CD4-positive, CD25-positive, alpha-beta regulatory T cell (primary cell): ENCODE data around the gene DCAF16. TPM values are rescaled to one million over a fixed set of nuclear protein-coding genes. Genes with fewer than 3 reads are reported as not detected.

ENCODE experiments used
- ATAC-seq, 2 donors: fragments of 150-1000 bp; cut with Tn5 transposase; one replicate each; pipeline ENCODE4 v1.10.0; 2021; ENCODE audit warnings: low read depth in 2 of 2, moderate number of reproducible peaks in 2 of 2, moderate library complexity in 1 of 2
- DNase-seq, 3 donors: peaks; one replicate each; pipeline versions ENCODE4 v3.0.0 to v3.0.0-alpha.2; 2012 to 2022; ENCODE audit warnings: mixed read lengths in 1 of 3
- H3K27ac ChIP-seq: one replicate; pipeline ENCODE4 v1.7.0; 2013; ENCODE audit warnings: mild to moderate bottlenecking, low read length; ENCODE audit not compliant: insufficient read depth, poor library complexity, severe bottlenecking
- H3K27me3 ChIP-seq: one replicate; pipeline ENCODE4 v1.7.0; 2013; ENCODE audit warnings: low read length; ENCODE audit not compliant: control insufficient read depth, insufficient read depth
- H3K36me3 ChIP-seq: one replicate; pipeline ENCODE4 v1.7.0; 2013; ENCODE audit warnings: mild to moderate bottlenecking, low read length, moderate library complexity; ENCODE audit not compliant: control insufficient read depth, insufficient read depth
- H3K4me1 ChIP-seq: 2 replicates; pipeline ENCODE4 v1.7.0; 2013; ENCODE audit warnings: mild to moderate bottlenecking, low read length; ENCODE audit not compliant: insufficient read depth, control insufficient read depth, poor library complexity, severe bottlenecking
- H3K4me3 ChIP-seq: one replicate; pipeline ENCODE4 v1.7.0; 2013; ENCODE audit warnings: low read depth, mild to moderate bottlenecking, low read length, moderate library complexity
- H3K9me3 ChIP-seq, 2 experiments: 1 replicate in 1 of 2; 2 replicates in 1 of 2; pipeline ENCODE4 v1.7.0; 2013; ENCODE audit warnings: low read length in 2 of 2, mild to moderate bottlenecking in 1 of 2, moderate library complexity in 1 of 2; ENCODE audit not compliant: control insufficient read depth in 2 of 2
- H3K27ac Mint-ChIP-seq, 3 donors: one replicate each; pipeline ENCODE4 v1.8.0; 2020 to 2022; ENCODE audit warnings: mild to moderate bottlenecking in 3 of 3, mixed read lengths in 3 of 3, moderate library complexity in 2 of 3
- H3K27me3 Mint-ChIP-seq: one replicate; pipeline ENCODE4 v1.8.0; 2022; ENCODE audit warnings: mild to moderate bottlenecking, mixed read lengths
- H3K36me3 Mint-ChIP-seq: one replicate; pipeline ENCODE4 v1.8.0; 2020; ENCODE audit warnings: mixed read lengths
- H3K4me1 Mint-ChIP-seq, 4 donors: one replicate each; pipeline ENCODE4 v1.8.0; 2020 to 2022; ENCODE audit warnings: mixed read lengths in 4 of 4, mild to moderate bottlenecking in 1 of 4
- H3K4me3 Mint-ChIP-seq, 4 donors: one replicate each; pipeline ENCODE4 v1.8.0; 2020 to 2022; ENCODE audit warnings: mild to moderate bottlenecking in 4 of 4, mixed read lengths in 4 of 4, moderate library complexity in 3 of 4
- H3K9me3 Mint-ChIP-seq, 7 donors: one replicate each; pipeline ENCODE4 v1.8.0; 2020 to 2022; ENCODE audit warnings: mixed read lengths in 7 of 7, mild to moderate bottlenecking in 3 of 7, moderate library complexity in 2 of 7
- polyA plus RNA-seq, 4 donors: library from polyadenylated mRNA; unstranded; fragments of 300-500 nt; fragmentation: Illumina TruSeq; gene quantifications; one replicate each; pipeline ENCODE4 v1.2.3, GENCODE V29; 2021
- total RNA-seq: library from RNA; stranded (reverse); gene quantifications from one replicate; pipeline ENCODE4 v1.2.3, GENCODE V29; 2022

Gene DCAF16
- total and polyA plus RNA-seq, 5 donors from 2014 or later, result 16.8 to 82.3 (median 18.2) TPM

DNA sequence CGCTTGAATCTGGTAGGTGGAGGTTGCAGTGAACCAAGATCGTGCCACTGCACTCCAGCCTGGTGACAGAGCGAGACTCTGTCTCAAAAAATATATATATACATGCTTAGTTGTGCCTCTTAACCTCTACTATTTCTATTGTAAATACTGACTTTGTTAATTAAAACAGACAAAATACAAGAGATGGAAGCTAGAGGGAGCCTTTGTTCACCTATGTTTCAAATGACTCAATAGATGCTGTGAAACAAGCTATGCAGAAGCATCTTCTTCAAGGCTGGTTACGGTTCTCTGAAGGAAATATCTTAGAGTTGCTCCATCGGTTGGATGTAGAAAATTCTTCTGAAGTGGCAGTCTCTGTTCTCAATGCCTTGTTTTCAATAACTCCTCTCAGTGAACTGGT is 6.5 kb upstream of the DCAF16 start:
- Histone ChIP-seq H3K4me3 (peak overlapping the region; percentile 79), H3K36me3 (no peaks in the 10 kb centered on the region), H3K27ac (peak overlapping the region; percentile 55), H3K27me3 (no peaks in the 10 kb centered on the region), H3K4me1 (peaks cover 20% of the 10 kb centered on the region), H3K9me3 (no peaks in the 10 kb centered on the region)
- peak overlapping the region; percentile 27 to 91 (median 75) for H3K4me3 Mint-ChIP-seq
- peak overlapping the region; percentile 7 to 84 (median 77) for H3K27ac Mint-ChIP-seq
- no peaks in the 10 kb centered on the region for H3K27me3 Mint-ChIP-seq
- H3K9me3 Mint-ChIP-seq, result no peaks in the 10 kb centered on the region
- ATAC-seq (peak; percentile 83 to 89), DNase-seq (peak in 2 of 3 donors; percentile 59 to 72)
- no peaks in the 10 kb centered on the region for H3K36me3 Mint-ChIP-seq
- peaks cover 17 to 42% (median 33%) of the 10 kb centered on the region in 4 donors for H3K4me1 Mint-ChIP-seq

DNA sequence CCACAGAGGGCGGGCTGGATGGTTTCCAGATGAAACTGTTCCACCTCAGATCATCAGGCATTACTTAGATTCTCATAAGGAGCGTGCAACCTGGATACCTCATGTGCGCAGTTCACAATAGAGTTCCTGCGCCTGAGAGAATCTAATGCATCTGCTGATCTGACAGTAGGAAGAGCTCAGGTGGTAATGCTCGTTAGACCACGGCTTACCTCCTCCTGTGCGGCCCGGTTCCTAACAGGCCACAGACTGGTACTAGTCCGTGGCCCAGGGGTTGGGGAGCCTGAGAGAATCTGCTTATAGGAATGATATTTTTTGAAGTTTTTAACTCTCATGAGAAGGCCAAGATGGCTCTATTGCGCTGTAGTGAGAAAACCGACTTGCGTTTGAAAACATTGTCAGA is 5.6 kb upstream of the DCAF16 start:
- Mint-ChIP-seq H3K36me3 (no peaks in the 10 kb centered on the region), H3K27ac (no peak overlapping the region), H3K4me3 (peak overlapping the region in 1 of 4 donors; percentile 34), H3K27me3 (no peaks in the 10 kb centered on the region), H3K9me3 (no peaks in the 10 kb centered on the region), H3K4me1 (peaks cover 21 to 44% (median 34%) of the 10 kb centered on the region in 4 donors)
- ATAC-seq (no peak), DNase-seq (no peak)
- H3K9me3 ChIP-seq, result no peaks in the 10 kb centered on the region
- no peaks in the 10 kb centered on the region for H3K36me3 ChIP-seq
- H3K4me3 ChIP-seq, result no peak overlapping the region
- peaks cover 28% of the 10 kb centered on the region for H3K4me1 ChIP-seq
- H3K27me3 ChIP-seq, result no peaks in the 10 kb centered on the region
- peak overlapping the region; percentile 28 for H3K27ac ChIP-seq

DNA sequence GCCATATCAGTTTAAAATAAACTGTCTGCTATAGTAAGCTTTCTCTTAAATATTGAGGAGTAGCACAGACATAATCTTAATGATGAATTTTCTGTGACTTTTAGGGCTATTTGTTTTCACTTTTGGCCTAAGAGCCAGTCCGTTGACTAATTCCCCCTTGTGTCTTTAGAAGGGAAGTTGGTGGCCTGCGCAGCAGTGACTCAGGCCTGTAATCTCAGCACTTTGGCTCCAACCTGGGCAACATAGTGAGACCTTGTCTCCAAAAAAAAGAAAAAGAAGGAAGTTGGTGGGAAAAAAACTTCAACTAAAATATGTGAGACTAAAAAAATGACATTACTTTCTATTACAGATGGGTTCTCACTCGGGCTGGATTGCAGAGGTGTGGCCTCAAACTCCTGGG is 3.6 kb upstream of the DCAF16 start:
- peaks cover 23 to 53% (median 30%) of the 10 kb centered on the region in 4 donors for H3K4me1 Mint-ChIP-seq
- ATAC-seq (no peak), DNase-seq (no peak)
- no peak overlapping the region for H3K27ac ChIP-seq
- H3K4me3 ChIP-seq, result peak overlapping the region; percentile 33
- no peaks in the 10 kb centered on the region for H3K9me3 Mint-ChIP-seq
- no peaks in the 10 kb centered on the region for H3K36me3 ChIP-seq
- H3K4me1 ChIP-seq, result peaks cover 36% of the 10 kb centered on the region
- H3K27me3 ChIP-seq, result no peaks in the 10 kb centered on the region
- H3K9me3 ChIP-seq, result no peaks in the 10 kb centered on the region
- peak overlapping the region in 1 of 3 donors; percentile 56 for H3K27ac Mint-ChIP-seq
- H3K36me3 Mint-ChIP-seq, result no peaks in the 10 kb centered on the region
- no peak overlapping the region for H3K4me3 Mint-ChIP-seq
- no peaks in the 10 kb centered on the region for H3K27me3 Mint-ChIP-seq

DNA sequence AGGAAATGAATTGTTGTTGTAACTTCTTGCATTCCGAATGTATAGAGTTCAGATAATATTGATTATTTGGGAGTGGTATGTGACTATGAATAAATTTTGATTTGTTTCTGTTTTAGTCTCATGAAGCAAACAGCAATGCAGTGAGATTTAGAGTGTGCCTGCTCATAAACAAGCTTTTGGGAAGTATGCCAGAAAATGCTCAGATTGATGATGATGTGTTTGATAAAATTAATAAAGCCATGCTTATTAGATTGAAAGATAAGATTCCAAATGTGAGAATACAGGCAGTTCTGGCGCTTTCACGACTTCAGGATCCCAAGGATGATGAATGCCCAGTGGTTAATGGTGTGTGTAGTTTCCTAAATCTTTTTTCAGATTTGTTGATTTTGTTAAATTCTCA is 2.2 kb upstream of the DCAF16 start:
- H3K27me3 Mint-ChIP-seq, result no peaks in the 10 kb centered on the region
- no peaks in the 10 kb centered on the region for H3K9me3 Mint-ChIP-seq
- H3K4me3 Mint-ChIP-seq, result peak overlapping the region; percentile 15 to 99 (median 56)
- peaks cover 28 to 59% (median 34%) of the 10 kb centered on the region in 4 donors for H3K4me1 Mint-ChIP-seq
- H3K4me3 ChIP-seq, result peak overlapping the region; percentile 84
- DNase-seq (no peak), ATAC-seq (no peak)
- no peaks in the 10 kb centered on the region for H3K9me3 ChIP-seq
- H3K27ac ChIP-seq, result no peak overlapping the region
- H3K4me1 ChIP-seq, result peaks cover 49% of the 10 kb centered on the region
- H3K36me3 Mint-ChIP-seq, result peaks cover 5% of the 10 kb centered on the region
- peak overlapping the region in 2 of 3 donors; percentile 38 to 62 for H3K27ac Mint-ChIP-seq
- no peaks in the 10 kb centered on the region for H3K27me3 ChIP-seq
- H3K36me3 ChIP-seq, result no peaks in the 10 kb centered on the region

DNA sequence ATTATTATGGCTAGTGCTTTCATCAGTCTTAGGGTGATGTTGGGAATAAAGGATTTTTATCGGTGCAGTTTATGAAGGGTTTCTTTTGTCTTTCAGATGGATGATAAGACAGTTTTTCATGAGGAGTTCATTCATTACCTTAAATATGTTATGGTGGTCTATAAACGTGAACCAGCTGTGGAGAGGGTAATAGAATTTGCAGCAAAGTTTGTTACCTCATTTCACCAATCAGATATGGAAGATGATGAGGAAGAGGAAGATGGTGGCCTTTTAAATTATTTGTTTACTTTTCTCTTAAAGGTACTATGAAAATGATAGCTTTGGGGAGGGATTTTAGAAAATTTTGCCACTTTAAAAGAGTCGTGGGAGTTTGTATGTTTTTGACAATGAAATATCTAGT is 1.6 kb upstream of the DCAF16 start:
- H3K4me3 Mint-ChIP-seq, result peak overlapping the region; percentile 81 to 99 (median 96)

DNA sequence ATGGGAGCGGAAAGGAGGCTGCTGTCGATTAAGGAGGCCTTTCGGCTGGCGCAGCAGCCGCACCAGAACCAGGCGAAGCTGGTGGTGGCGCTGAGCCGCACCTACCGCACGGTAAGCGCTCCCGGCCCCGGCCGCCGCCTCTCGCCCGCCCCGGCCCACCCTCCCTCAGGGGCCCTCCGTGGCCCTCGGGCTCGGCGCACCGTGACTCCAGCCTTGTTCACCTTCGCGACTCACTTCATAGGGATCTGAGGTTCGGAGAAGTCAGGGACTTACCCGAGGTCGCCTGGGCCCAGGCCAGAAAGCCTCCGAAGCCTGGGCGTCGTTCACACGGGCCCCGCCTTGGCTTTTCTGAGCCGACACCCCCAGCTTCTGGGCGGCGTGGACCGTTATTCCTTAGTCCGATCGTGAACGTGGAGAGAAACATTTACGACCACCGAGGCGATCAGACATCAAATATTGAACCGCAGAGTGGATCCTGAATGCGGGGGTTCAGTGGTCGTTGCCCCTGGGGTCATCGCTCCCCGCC is 584 bp upstream of the DCAF16 start:
- ATAC-seq (peak; percentile 7), DNase-seq (no peak)
- Mint-ChIP-seq H3K4me3 (peak overlapping the region; percentile 94 to 99 (median 97)), H3K27ac (peak overlapping the region; percentile 98 to 100 (median 98)), H3K4me1 (peaks cover 34 to 62% (median 37%) of the 10 kb centered on the region in 4 donors), H3K36me3 (peaks cover 5% of the 10 kb centered on the region), H3K27me3 (no peaks in the 10 kb centered on the region), H3K9me3 (no peaks in the 10 kb centered on the region)
- Histone ChIP-seq H3K9me3 (no peaks in the 10 kb centered on the region), H3K4me1 (peaks cover 60% of the 10 kb centered on the region), H3K27me3 (no peaks in the 10 kb centered on the region), H3K27ac (peak overlapping the region; percentile 96), H3K36me3 (no peaks in the 10 kb centered on the region), H3K4me3 (peak overlapping the region; percentile 93)

More for the DNA sequence above, 1.6 kb upstream of the DCAF16 start:
- peaks cover 28 to 60% (median 35%) of the 10 kb centered on the region in 4 donors for H3K4me1 Mint-ChIP-seq
- H3K27me3 ChIP-seq, result no peaks in the 10 kb centered on the region
- H3K9me3 ChIP-seq, result no peaks in the 10 kb centered on the region
- H3K27ac ChIP-seq, result peak overlapping the region; percentile 30
- peak overlapping the region; percentile 84 for H3K4me3 ChIP-seq
- DNase-seq (peak in 1 of 3 donors; percentile 11), ATAC-seq (no peak)
- peaks cover 51% of the 10 kb centered on the region for H3K4me1 ChIP-seq
- H3K27ac Mint-ChIP-seq, result peak overlapping the region in 2 of 3 donors; percentile 5 to 21
- H3K27me3 Mint-ChIP-seq, result no peaks in the 10 kb centered on the region
- H3K9me3 Mint-ChIP-seq, result no peaks in the 10 kb centered on the region
- H3K36me3 ChIP-seq, result no peaks in the 10 kb centered on the region
- peaks cover 5% of the 10 kb centered on the region for H3K36me3 Mint-ChIP-seq

DNA sequence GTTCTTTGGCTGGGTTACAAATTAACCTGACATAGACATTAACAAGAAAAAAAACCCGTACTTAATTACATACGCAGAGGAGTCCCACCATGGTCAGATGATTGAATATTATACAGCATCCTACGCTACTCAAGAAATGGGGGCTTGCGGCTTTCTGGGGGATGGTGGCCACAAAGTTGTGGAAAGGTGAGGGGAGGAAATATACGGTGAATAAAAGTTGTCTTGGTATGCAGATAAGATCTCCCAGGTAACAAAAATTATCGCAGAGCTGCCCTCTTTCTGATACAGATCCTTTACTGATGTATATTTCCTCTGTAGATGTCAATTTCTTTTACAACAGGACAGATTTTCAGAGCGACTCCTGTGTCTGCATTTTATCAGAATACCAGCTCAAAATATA is 890 bp downstream of the DCAF16 start:
- Mint-ChIP-seq H3K27me3 (no peaks in the 10 kb centered on the region), H3K27ac (peak overlapping the region; percentile 98 to 100 (median 98)), H3K36me3 (peaks cover 6% of the 10 kb centered on the region), H3K4me1 (peaks cover 37 to 75% (median 41%) of the 10 kb centered on the region in 4 donors), H3K4me3 (peak overlapping the region; percentile 93 to 99 (median 97)), H3K9me3 (no peaks in the 10 kb centered on the region)
- no peak for ATAC-seq
- no peaks in the 10 kb centered on the region for H3K27me3 ChIP-seq
- H3K9me3 ChIP-seq, result no peaks in the 10 kb centered on the region
- peak overlapping the region; percentile 96 for H3K27ac ChIP-seq
- peak overlapping the region; percentile 93 for H3K4me3 ChIP-seq
- peaks cover 3% of the 10 kb centered on the region for H3K36me3 ChIP-seq
- peaks cover 67% of the 10 kb centered on the region for H3K4me1 ChIP-seq
- peak in 2 of 3 donors; percentile 11 to 20 for DNase-seq

DNA sequence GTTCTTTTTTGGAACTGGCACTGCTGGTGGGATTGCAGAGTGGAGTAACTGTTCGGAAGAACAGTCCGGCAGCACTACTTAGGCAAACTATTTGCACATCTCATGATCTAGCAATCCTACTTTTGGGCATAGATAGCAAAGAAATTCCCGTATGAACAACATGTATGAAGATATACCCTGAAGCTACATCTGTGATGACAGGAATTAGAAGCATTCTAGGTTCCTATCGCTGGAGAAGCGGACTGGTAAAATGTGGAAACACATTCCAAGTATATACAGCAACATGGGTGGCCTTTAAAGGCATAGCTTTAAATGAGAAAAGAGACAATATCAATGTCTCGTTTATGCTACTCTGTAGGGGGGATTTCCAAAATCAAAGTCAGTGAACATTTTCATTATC is 3.1 kb downstream of the DCAF16 start:
- no peaks in the 10 kb centered on the region for H3K27me3 ChIP-seq
- ATAC-seq, result no peak
- H3K27ac ChIP-seq, result peak overlapping the region; percentile 29
- no peak for DNase-seq
- no peaks in the 10 kb centered on the region for H3K9me3 ChIP-seq
- Mint-ChIP-seq H3K9me3 (no peaks in the 10 kb centered on the region), H3K27me3 (no peaks in the 10 kb centered on the region), H3K36me3 (peaks cover 22% of the 10 kb centered on the region), H3K4me3 (peak overlapping the region; percentile 93 to 99 (median 97)), H3K4me1 (peaks cover 44 to 76% (median 48%) of the 10 kb centered on the region in 4 donors), H3K27ac (peak overlapping the region; percentile 61 to 87 (median 81))
- H3K4me3 ChIP-seq, result peak overlapping the region; percentile 93
- H3K4me1 ChIP-seq, result peaks cover 56% of the 10 kb centered on the region
- H3K36me3 ChIP-seq, result peaks cover 25% of the 10 kb centered on the region
